Keratinocyte (primary cell): ENCODE data around the gene CCL1. TPM values are rescaled to one million over a fixed set of nuclear protein-coding genes. Genes with fewer than 3 reads are reported as not detected.

ENCODE experiments used
- DNase-seq: peaks from one replicate; pipeline ENCODE4 v3.0.0-alpha.2; 2011; ENCODE audit warnings: low read depth, missing footprints, low spot score
- FAIRE-seq: peaks from 2 replicates; lab custom pipeline; 2011; peaks lifted over from hg19 to GRCh38; lab: Jason Lieb, UNC
- H2AFZ ChIP-seq: 2 replicates; pipeline ENCODE4 v1.6.0; 2012; ENCODE audit warnings: low read length, control low read depth, inconsistent platforms; ENCODE audit not compliant: control insufficient read depth
- H3K27ac ChIP-seq: 2 replicates; pipeline ENCODE4 v1.5.1; 2011; ENCODE audit warnings: low read length; ENCODE audit not compliant: control insufficient read depth, insufficient read depth
- H3K27me3 ChIP-seq: 3 replicates; pipeline ENCODE4 v1.6.0; 2011; ENCODE audit warnings: low read length; ENCODE audit not compliant: control insufficient read depth, insufficient read depth; ENCODE audit errors: extremely low read depth
- H3K36me3 ChIP-seq, 2 experiments: 2 replicates in 1 of 2; 3 replicates in 1 of 2; pipeline ENCODE4 v1.5.1; 2011; ENCODE audit warnings: low read length in 2 of 2, mild to moderate bottlenecking in 1 of 2; ENCODE audit not compliant: control insufficient read depth in 2 of 2, insufficient read depth in 2 of 2; ENCODE audit errors: extremely low read depth in 1 of 2
- H3K4me1 ChIP-seq: 3 replicates; pipeline ENCODE4 v1.5.1; 2011; ENCODE audit warnings: low read length; ENCODE audit not compliant: control insufficient read depth, insufficient read depth; ENCODE audit errors: extremely low read depth
- H3K4me2 ChIP-seq: 3 replicates; pipeline ENCODE4 v1.6.0; 2011; ENCODE audit warnings: low read depth, low read length; ENCODE audit not compliant: control insufficient read depth, insufficient read depth; ENCODE audit errors: extremely low read depth
- H3K4me3 ChIP-seq, 3 experiments: fragments of 200-600 bp in 1 of 3; sonication (generic) in 1 of 3; 2 replicates in 2 of 3; 3 replicates in 1 of 3; pipeline ENCODE4 v1.5.1; 2011 to 2016; ENCODE audit warnings: low read length in 3 of 3, mild to moderate bottlenecking in 3 of 3, control low read depth in 2 of 3, inconsistent platforms in 1 of 3, low read depth in 1 of 3, mixed read lengths in 1 of 3, mixed run types in 1 of 3, moderate library complexity in 1 of 3; ENCODE audit not compliant: control insufficient read depth in 2 of 3, insufficient read depth in 2 of 3; ENCODE audit errors: extremely low read depth in 1 of 3
- H3K79me2 ChIP-seq: 2 replicates; pipeline ENCODE4 v1.6.0; 2012; ENCODE audit warnings: low read length; ENCODE audit not compliant: control insufficient read depth, insufficient read depth
- H3K9ac ChIP-seq: 3 replicates; pipeline ENCODE4 v1.6.0; 2011; ENCODE audit warnings: low read length; ENCODE audit not compliant: control insufficient read depth, insufficient read depth; ENCODE audit errors: extremely low read depth
- H3K9me1 ChIP-seq: 3 replicates; pipeline ENCODE4 v1.6.0; 2011; ENCODE audit warnings: low read length; ENCODE audit not compliant: control insufficient read depth, insufficient read depth; ENCODE audit errors: extremely low read depth
- H3K9me3 ChIP-seq: 2 replicates; pipeline ENCODE4 v1.5.1; 2012; ENCODE audit warnings: low read depth, low read length; ENCODE audit not compliant: control insufficient read depth
- H4K20me1 ChIP-seq: 3 replicates; pipeline ENCODE4 v1.6.0; 2011; ENCODE audit warnings: low read length; ENCODE audit not compliant: control insufficient read depth, insufficient read depth; ENCODE audit errors: extremely low read depth
- EZH2 ChIP-seq: IDR thresholded peaks from one replicate; pipeline ENCODE4 v1.6.1; 2012; ENCODE audit warnings: inconsistent platforms, mild to moderate bottlenecking, low read length, moderate library complexity
- dilution Hi-C: fragments of 300-500 bp; cut with MboI; formaldehyde crosslinking; loops from one replicate; pipeline ENCODE4 v1.7.0; 2020; ENCODE audit warnings: low sequenced_read_pairs; ENCODE audit not compliant: extremely low pct_ligation_motif_present
- polyA plus RNA-seq, 5 experiments: library from polyadenylated mRNA; depleted of rRNA in 3 of 5; stranded (reverse) in 3 of 5; stranded (forward) in 1 of 5; unstranded in 1 of 5; fragments of >200 nt; gene quantifications; 1 replicate in 1 of 5; 2 replicates in 3 of 5; 3 replicates in 1 of 5; pipeline versions ENCODE4 v1.2.1 to v1.2.3, GENCODE V29; 2011 to 2012; ENCODE audit warnings: missing spikeins in 2 of 5, low read depth in 1 of 5, low replicate concordance in 1 of 5
- TF ChIP-seq, protein P1 (sequence below), 3 experiments: IDR thresholded peaks in 1 of 3; conservative IDR thresholded peaks in 1 of 3; optimal IDR thresholded peaks in 1 of 3; 2 replicates in 2 of 3; 3 replicates in 1 of 3; pipeline versions ENCODE3 to v1.5.1; 2011; ENCODE audit warnings: low read length in 3 of 3, mild to moderate bottlenecking in 3 of 3, moderate library complexity in 2 of 3, control low read depth in 1 of 3, inconsistent platforms in 1 of 3; ENCODE audit not compliant: insufficient read depth in 2 of 3; ENCODE audit errors: extremely low read depth in 1 of 3

The CCL1 gene
- polyA plus RNA-seq, 1 donor (not counting 4 experiments of a cell fraction or from before 2014, with no cell fraction given) = not detected

DNA sequence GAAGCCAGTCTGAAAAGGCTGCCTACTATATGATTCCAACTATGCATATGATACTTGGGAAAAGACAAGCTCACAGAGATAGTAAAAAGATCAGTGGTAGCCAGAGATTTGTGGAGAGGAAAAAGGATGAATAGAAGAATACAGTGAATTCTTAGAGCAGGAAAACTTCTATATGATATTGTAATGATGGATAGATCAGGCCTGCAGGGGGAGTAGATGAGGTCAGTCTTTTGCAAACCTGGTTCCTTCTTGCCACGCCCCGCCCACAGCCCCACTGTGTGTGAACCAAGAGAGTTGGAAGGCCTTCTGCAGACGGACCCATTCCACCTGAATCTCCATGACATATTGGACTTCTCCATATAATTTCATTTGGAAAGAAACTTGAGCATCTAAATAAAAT is 44.6 kb downstream of the CCL1 start:
- no peak overlapping the region for H3K9ac ChIP-seq
- DNase-seq (no peak), FAIRE-seq (no peak)
- H2AFZ ChIP-seq = no peak overlapping the region
- H3K4me1 ChIP-seq = no peaks in the 10 kb centered on the region
- H3K4me3 ChIP-seq = no peak overlapping the region
- H3K36me3 ChIP-seq = no peaks in the 10 kb centered on the region
- H3K79me2 ChIP-seq = no peaks in the 10 kb centered on the region
- no peaks in the 10 kb centered on the region for H4K20me1 ChIP-seq
- H3K27me3 ChIP-seq = no peaks in the 10 kb centered on the region
- H3K4me2 ChIP-seq = no peak overlapping the region
- TF ChIP-seq EZH2 = no peak
- TF ChIP-seq, protein P1, sequence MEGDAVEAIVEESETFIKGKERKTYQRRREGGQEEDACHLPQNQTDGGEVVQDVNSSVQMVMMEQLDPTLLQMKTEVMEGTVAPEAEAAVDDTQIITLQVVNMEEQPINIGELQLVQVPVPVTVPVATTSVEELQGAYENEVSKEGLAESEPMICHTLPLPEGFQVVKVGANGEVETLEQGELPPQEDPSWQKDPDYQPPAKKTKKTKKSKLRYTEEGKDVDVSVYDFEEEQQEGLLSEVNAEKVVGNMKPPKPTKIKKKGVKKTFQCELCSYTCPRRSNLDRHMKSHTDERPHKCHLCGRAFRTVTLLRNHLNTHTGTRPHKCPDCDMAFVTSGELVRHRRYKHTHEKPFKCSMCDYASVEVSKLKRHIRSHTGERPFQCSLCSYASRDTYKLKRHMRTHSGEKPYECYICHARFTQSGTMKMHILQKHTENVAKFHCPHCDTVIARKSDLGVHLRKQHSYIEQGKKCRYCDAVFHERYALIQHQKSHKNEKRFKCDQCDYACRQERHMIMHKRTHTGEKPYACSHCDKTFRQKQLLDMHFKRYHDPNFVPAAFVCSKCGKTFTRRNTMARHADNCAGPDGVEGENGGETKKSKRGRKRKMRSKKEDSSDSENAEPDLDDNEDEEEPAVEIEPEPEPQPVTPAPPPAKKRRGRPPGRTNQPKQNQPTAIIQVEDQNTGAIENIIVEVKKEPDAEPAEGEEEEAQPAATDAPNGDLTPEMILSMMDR (optimal IDR thresholded peaks at IDR 0.05 in 1 of 3, IDR thresholded peaks at IDR 0.05 in 1 of 3, conservative IDR thresholded peaks at IDR 0.05 in 1 of 3; ENCODE audit: extremely low read depth in 1 of 3, insufficient read depth in 2 of 3, low read length in 3 of 3) = peak in 2 of 3 experiments; percentile 10 to 20
- H3K27ac ChIP-seq = no peak overlapping the region
- H3K9me3 ChIP-seq = no peaks in the 10 kb centered on the region
- no peaks in the 10 kb centered on the region for H3K9me1 ChIP-seq
- dilution Hi-C loops = no loop called here

DNA sequence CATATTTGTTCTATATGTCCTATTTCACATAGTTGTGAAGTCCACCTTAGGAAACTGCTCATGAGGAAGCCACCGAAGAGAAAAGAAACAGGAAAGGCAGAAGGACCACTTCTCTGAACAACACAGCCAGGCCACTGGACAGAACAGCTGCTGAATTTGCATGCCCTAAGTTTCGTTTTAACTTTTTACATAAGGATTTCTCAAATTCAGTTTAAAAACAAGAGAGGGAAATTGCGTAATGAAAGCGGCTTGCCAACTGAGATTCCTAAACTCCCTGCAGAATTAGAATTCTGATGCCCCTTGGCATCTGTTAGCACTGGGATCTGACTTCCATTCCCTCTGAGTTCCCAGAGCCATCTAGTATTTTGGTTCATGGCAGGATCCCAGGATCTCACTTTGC is 48.8 kb downstream of the CCL1 start:
- Histone ChIP-seq H4K20me1 (no peaks in the 10 kb centered on the region), H3K79me2 (no peaks in the 10 kb centered on the region), H3K4me3 (no peak overlapping the region), H3K27me3 (no peaks in the 10 kb centered on the region), H3K9ac (no peak overlapping the region), H3K36me3 (no peaks in the 10 kb centered on the region), H2AFZ (no peak overlapping the region), H3K9me3 (no peaks in the 10 kb centered on the region), H3K27ac (no peak overlapping the region), H3K9me1 (no peaks in the 10 kb centered on the region), H3K4me2 (no peak overlapping the region), H3K4me1 (no peaks in the 10 kb centered on the region)
- DNase-seq (no peak), FAIRE-seq (no peak)
- dilution Hi-C loops = no loop called here
- TF ChIP-seq, protein P1 (optimal IDR thresholded peaks at IDR 0.05 in 1 of 3, IDR thresholded peaks at IDR 0.05 in 1 of 3, conservative IDR thresholded peaks at IDR 0.05 in 1 of 3; ENCODE audit: extremely low read depth in 1 of 3, insufficient read depth in 2 of 3, low read length in 3 of 3) = no peak
- no peak for TF ChIP-seq EZH2
